SH-SY5Y (cell line): ENCODE results near the gene KRT20.

Experiments
- GATA2 ChIP-seq: IDR thresholded peaks from 2 replicates; pipeline ENCODE4 v1.6.1; 2011; ENCODE audit warnings: mild to moderate bottlenecking, low read depth, low read length
- GATA3 ChIP-seq: IDR thresholded peaks from 2 replicates; pipeline ENCODE4 v1.6.1; 2011; ENCODE audit warnings: low read depth, mild to moderate bottlenecking, low read length, moderate library complexity

- TF ChIP-seq GATA3 (no peak), GATA2 (no peak)
Measured at GRCh38 chr17:40864661-40865390, 20.2 kb downstream of the KRT20 start.
